ENCODE results near the gene TAX1BP1. TPM values are rescaled to one million over a fixed set of nuclear protein-coding genes. Genes with fewer than 3 reads are reported as not detected.

TAX1BP1 gene
- total RNA-seq, 1 experiment from 2014 or later, result 58.3 TPM

GRCh38 chr7:27753863-27754262, 13.9 kb downstream of the TAX1BP1 start:
- H3K4me2 ChIP-seq (ENCODE audit: insufficient read depth, insufficient read length, low read length), result no peak overlapping the region
- H3K79me1 ChIP-seq (ENCODE audit: insufficient read depth, low read depth, low read length, poor library complexity, severe bottlenecking), result no peaks in the 10 kb centered on the region
- no peak overlapping the region for H4K91ac ChIP-seq (ENCODE audit: insufficient read length, low read depth, low read length)
- no peak overlapping the region for H2BK120ac ChIP-seq (ENCODE audit: low read depth, low read length, poor library complexity, severe bottlenecking)
- H4K8ac ChIP-seq (replicated peaks; ENCODE audit: insufficient read length, low read depth, low read length), result no peak overlapping the region
- no peak overlapping the region for H2BK12ac ChIP-seq (ENCODE audit: insufficient read length, low read depth, low read length)
- H2AK5ac ChIP-seq (ENCODE audit: insufficient read length, low read length), result no peak overlapping the region
- no peaks in the 10 kb centered on the region for H3K4me1 Mint-ChIP-seq
- TF ChIP-seq CTCF (conservative IDR thresholded peaks at IDR 0.05), result no peak
- no peak for DNase-seq
- no peak overlapping the region for H2BK5ac ChIP-seq (ENCODE audit: insufficient read length, low read length)
- H3K27ac Mint-ChIP-seq, result no peak overlapping the region; a peak in 1 of 7 replicates
- H3K36me3 Mint-ChIP-seq (ENCODE audit: insufficient read depth in 1 of 3, low read depth in 3 of 3), result peaks cover 6 to 35% (median 27%) of the 10 kb centered on the region in 3 experiments; a peak in 6 of 7 replicates
- no peaks in the 10 kb centered on the region for H4K20me1 ChIP-seq (ENCODE audit: control insufficient read depth, insufficient read depth, insufficient read length)
- H3K4me3 Mint-ChIP-seq, result no peak overlapping the region
- H3K27ac ChIP-seq (ENCODE audit: insufficient read length, low read depth, low read length), result no peak overlapping the region
- no peak overlapping the region for H4K5ac ChIP-seq (ENCODE audit: insufficient read length, low read depth, low read length)
- H3K4me1 ChIP-seq (ENCODE audit: insufficient read depth, low read length), result no peaks in the 10 kb centered on the region
- no peaks in the 10 kb centered on the region for H3K27me3 ChIP-seq (ENCODE audit: insufficient read depth, low read length)
- H3K9me3 Mint-ChIP-seq, result no peaks in the 10 kb centered on the region
- no peak overlapping the region for H3K14ac ChIP-seq (ENCODE audit: insufficient read depth, low read length)
- H3T11ph ChIP-seq (ENCODE audit: low read length), result no peak overlapping the region
- no peak overlapping the region for H2AFZ ChIP-seq (ENCODE audit: low read length)
- no peaks in the 10 kb centered on the region for H3K27me3 Mint-ChIP-seq (ENCODE audit: low read depth)
- no peak overlapping the region for H3K56ac ChIP-seq (ENCODE audit: insufficient read length, low read depth, low read length)
- H3K23me2 ChIP-seq (ENCODE audit: insufficient read length, low read depth, low read length, poor library complexity, severe bottlenecking), result no peaks in the 10 kb centered on the region
- H2BK20ac ChIP-seq (ENCODE audit: low read depth, low read length, poor library complexity, severe bottlenecking), result no peak overlapping the region
- WGBS (ENCODE audit: extremely low coverage, insufficient read length, low lambda C conversion rate), result no CpG with 5 or more reads among the region's 1 CpG
- no peak overlapping the region for H3K18ac ChIP-seq (ENCODE audit: insufficient read length, low read depth, low read length)
- H3K4ac ChIP-seq (ENCODE audit: low read depth, low read length), result no peak overlapping the region
- no peak overlapping the region for H2BK15ac ChIP-seq (ENCODE audit: low read depth, low read length)
- H3K9ac ChIP-seq (ENCODE audit: extremely low read depth, insufficient read length, low read length), result no peak overlapping the region
- no peaks in the 10 kb centered on the region for H3K79me2 ChIP-seq (ENCODE audit: insufficient read depth, low read length)
- no peak overlapping the region for H3K23ac ChIP-seq (ENCODE audit: insufficient read length, low read depth, low read length)
- no peaks in the 10 kb centered on the region for H3K9me3 ChIP-seq (ENCODE audit: control insufficient read depth, low read depth, low read length)

Data from H9 (cell line).